SHP77 (cell line): ENCODE data around the gene GCKR.
"Not testable (repeated sequence)": the region's sequence is repeated elsewhere in the genome, so short reads cannot be mapped to it uniquely, and the experiment has no call there.

Source experiments
- DNase-seq, 2 experiments: peaks; one replicate each; lab custom pipeline; 2025; lab: John Stamatoyannopoulos, UW

The GCKR gene

GRCh38 chr2:27518113-27518781 lies 21.6 kb downstream of the GCKR start:
- no peak for DNase-seq

GRCh38 chr2:27518782-27519113 lies 22.1 kb downstream of the GCKR start:
- DNase-seq: no peak

GRCh38 chr2:27520316-27520715 lies 23.7 kb downstream of the GCKR start:
- DNase-seq: no peak

DNA sequence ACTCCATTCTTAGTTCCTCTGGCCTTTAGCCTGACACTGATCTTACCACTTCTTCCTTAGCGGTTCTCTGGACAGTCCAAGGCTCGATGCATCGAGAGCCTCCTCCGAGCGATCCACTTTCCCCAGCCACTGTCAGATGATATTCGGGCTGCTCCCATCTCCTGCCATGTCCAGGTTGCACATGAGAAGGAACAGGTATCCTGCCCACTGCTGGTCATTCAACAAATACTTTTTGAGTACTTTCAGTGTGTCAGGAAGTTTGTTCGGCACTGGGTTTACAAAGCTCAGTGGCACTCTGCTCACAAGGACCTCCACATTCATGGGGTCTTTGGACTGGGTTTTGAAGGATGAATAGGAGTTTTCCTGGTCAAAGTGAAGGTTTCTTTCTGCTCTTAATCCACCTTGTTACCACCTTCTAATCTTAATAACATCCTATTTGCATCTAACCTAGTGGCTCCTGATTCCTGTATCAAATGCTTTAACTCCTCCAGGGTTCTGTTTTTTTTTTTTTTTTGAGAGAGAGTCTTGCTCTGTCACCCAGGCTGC lies 25.8 kb downstream of the GCKR start:
- DNase-seq: no peak

- DNase-seq: no peak
Measured at GRCh38 chr2:27527182-27527581, 30.5 kb downstream of the GCKR start.

DNA sequence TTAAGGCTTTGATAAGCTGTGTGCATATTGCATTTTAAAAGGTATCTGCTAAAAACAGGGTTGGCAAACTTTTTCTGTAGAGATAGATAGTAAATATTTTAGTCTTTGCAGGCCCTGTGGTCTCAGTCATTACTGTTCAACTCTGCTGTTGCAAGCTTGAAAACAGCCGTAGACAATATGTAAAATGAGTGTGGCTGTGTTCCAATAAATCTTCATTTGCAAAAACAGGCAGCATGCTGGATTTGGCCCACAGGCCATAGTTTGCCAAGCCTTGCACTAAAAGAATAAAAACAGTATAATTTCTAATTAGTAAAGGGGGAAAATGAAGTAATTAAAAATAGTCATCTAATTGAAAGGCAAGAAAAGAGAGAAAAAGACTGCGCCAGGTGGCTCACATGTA lies 35.3 kb downstream of the GCKR start:
- DNase-seq: no peak

GRCh38 chr2:27537287-27537686 lies 40.6 kb downstream of the GCKR start:
- DNase-seq: no peak

DNA sequence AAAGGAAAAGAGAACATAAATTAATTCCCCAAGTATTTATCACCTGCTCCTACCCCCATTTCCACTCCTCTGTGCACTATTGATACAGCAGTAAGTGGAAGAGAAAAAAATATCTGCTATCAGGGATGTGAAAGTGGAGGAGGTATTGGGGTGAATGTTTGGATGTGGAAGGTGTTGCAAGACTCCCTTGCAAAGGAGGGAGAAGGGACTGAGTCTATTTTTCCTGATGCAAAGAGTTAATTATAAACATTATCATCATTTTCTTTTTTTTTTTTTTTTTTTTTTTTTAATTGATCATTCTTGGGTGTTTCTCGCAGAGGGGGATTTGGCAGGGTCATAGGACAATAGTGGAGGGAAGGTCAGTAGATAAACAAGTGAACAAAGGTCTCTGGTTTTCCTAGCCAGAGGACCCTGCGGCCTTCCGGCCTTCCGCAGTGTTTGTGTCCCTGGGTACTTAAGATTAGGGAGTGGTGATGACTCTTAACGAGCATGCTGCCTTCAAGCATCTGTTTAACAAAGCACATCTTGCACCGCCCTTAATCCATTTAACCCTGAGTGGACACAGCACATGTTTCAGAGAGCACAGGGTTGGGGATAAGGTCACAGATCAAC lies 42.3 kb downstream of the GCKR start:
- DNase-seq: not testable (repeated sequence)

- DNase-seq: not testable (repeated sequence)
Measured at GRCh38 chr2:27539649-27540048, 43.0 kb downstream of the GCKR start.

DNA sequence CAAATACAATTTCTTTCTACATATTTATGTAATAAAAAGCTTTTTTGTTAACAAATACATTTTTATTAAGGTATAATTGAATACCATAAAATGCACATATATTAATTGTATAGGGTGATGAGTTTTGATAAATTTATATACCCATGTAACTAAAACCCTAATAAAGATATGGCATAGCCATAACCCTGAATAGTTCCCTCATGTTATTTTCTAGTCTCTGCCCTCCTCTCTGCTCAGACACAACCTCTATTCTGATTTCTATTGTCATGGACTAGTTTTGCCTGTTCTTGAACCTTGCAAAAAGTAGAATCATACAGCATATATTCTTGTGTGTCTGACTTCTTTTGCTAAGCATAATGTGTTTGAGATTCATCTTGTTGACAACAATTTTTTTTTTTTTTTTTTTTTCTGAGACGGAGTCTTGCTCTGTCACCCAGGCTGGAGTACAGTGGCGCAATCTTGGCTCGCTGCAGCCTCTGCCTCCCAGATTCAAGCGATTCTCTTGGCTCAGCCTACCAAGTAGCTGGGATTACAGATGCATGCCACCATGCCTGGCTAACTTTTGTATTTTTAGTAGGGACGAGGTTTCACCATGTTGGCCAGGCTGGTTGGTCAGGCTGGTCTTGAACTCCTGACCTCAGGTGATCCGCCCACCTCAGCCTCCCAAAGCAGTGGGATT lies 47.6 kb downstream of the GCKR start:
- no peak for DNase-seq

GRCh38 chr2:27545348-27546141 lies 48.9 kb downstream of the GCKR start:
- no peak for DNase-seq

- DNase-seq: no peak
Measured at GRCh38 chr2:27549303-27549702, 52.7 kb downstream of the GCKR start.

DNA sequence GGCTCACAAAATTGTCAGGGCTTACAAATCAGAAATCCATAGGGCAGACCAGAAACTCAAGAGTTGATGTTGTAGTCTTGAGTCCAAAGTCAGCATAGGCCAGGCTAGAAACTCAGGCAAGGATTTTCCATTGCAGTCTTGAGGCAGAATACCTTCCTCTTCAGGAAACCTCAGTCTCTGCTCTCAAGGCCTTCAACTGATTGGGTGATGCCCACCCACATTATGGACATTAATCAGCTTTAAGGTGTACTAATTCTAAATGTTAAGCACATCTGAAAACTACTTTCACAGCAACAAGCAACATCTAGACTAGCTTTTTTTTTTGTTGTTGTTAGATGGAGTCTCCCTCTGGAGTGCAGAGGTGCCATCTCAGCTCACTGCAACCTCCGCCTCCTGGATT lies 54.9 kb downstream of the GCKR start:
- DNase-seq: no peak

- DNase-seq: no peak
Measured at GRCh38 chr2:27552941-27553340, 56.3 kb downstream of the GCKR start.

- DNase-seq: not testable (repeated sequence)
Measured at GRCh38 chr2:27554451-27554850, 57.8 kb downstream of the GCKR start.

DNA sequence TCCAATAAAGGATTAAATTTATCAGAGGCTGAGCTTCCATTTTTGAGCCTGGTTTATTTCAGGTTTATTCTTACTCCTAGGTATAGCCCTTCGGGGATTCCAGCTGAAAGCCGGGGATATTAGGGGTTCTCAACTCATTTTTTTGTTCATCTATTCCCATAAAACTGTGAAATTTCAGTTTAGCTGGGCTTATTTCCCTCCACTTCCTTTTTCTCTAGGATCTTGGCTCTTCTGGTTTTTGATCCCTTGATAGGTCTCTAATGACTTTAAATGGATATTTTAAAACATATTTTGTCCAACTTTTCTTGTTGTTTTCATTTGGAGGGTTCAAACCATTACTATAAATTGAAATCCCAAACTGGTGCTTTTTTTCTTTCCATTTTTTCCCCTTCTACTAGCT lies 62.6 kb downstream of the GCKR start:
- DNase-seq: no peak

GRCh38 chr2:27561060-27561459 lies 64.4 kb downstream of the GCKR start:
- no peak for DNase-seq

DNA sequence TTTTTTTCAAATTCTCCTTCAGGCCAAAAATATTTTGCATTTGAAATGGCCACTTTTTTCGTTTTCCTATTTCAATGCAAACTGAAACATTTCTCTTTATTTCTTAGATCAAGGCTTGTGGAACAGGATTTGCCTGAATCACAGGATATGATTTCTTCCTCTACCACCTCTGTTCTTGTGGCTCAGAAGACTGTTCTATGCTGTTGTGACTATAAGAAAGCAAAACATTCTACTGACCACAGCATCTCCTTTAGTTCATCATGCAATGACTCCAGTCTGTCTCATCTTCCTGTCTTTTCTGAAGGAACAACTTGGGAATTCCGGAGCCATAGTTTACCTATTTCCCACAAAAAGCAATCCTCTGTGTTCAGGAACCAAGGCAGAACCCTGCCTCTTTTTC lies 70.0 kb downstream of the GCKR start:
- DNase-seq: no peak

DNA sequence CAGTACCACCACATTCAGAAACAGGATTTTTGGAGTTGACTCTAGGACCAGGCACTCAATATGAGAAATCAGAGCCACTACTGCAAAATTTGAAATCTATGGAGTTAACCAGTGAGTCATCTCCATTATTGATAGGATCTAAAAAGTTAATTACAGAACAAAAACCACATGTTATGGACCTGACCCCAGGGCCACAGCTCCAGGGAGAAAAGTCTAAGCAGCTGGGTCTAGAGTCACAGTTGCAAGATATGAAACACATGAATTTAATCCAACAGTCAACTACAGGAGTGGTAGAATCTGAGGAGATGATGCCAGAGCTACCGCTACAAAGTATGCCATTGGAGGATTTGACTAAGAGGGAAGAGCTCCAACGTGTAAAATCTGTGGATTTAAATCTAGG lies 72.8 kb downstream of the GCKR start:
- no peak for DNase-seq

DNA sequence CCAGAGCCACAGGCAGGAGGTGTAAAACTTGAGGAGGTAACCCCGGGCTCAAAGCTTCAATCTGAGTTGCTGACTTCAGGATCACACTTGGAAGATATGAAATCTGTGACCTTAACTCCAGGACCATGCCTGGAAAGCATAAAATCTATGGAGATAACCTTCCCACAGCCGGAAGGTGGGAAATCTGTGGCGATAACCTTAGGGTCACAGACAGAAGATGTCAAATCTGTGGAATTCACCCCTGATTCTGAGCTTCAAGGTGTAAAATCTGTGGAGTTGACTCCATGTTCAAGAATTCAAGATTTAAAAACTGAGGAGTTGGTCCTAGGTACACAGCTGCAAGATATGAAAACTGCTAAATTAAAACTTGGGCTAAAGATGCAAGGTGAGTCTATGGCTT lies 74.6 kb downstream of the GCKR start:
- DNase-seq: no peak

GRCh38 chr2:27571681-27572080 lies 75.0 kb downstream of the GCKR start:
- no peak for DNase-seq

- no peak for DNase-seq
Measured at GRCh38 chr2:27572439-27572838, 75.8 kb downstream of the GCKR start.
